MM.1S (cell line): ENCODE data around the gene MAP2K2.

ENCODE experiments used
- DNase-seq: peaks from one replicate; pipeline ENCODE4 v3.0.0-alpha.2; 2015
- H2AFZ ChIP-seq: fragments of 300-600 bp; sonication (generic); 2 replicates; pipeline ENCODE4 v1.6.0; 2016; ENCODE audit warnings: antibody characterized with exemption, low read length
- H3F3A ChIP-seq: fragments of 300-600 bp; sonication (generic); 2 replicates; pipeline ENCODE4 v1.6.1; 2016; ENCODE audit warnings: mild to moderate bottlenecking, antibody characterized with exemption, low read length, moderate library complexity, mixed read lengths; ENCODE audit not compliant: insufficient read depth
- H3K27ac ChIP-seq: fragments of 300-600 bp; sonication (generic); 2 replicates; pipeline ENCODE4 v1.5.1; 2016; ENCODE audit warnings: mild to moderate bottlenecking, low read length
- H3K27me3 ChIP-seq: fragments of 300-600 bp; sonication (generic); replicated peaks from 2 replicates; pipeline ENCODE4 v1.6.0; 2016; ENCODE audit warnings: low read length; ENCODE audit not compliant: insufficient read depth
- H3K36me3 ChIP-seq: fragments of 300-600 bp; sonication (generic); replicated peaks from 2 replicates; pipeline ENCODE4 v1.6.1; 2016; ENCODE audit warnings: mild to moderate bottlenecking, low read length, mixed read lengths; ENCODE audit not compliant: insufficient read depth
- H3K4me1 ChIP-seq: fragments of 300-600 bp; sonication (generic); 2 replicates; pipeline ENCODE4 v1.6.1; 2016; ENCODE audit warnings: low read length, mixed read lengths
- H3K4me2 ChIP-seq: fragments of 300-600 bp; sonication (generic); 2 replicates; pipeline ENCODE4 v1.6.0; 2016; ENCODE audit warnings: low read depth, low read length
- H3K4me3 ChIP-seq: fragments of 300-600 bp; sonication (generic); 2 replicates; pipeline ENCODE4 v1.5.1; 2016; ENCODE audit warnings: low read length, mixed read lengths
- H3K79me2 ChIP-seq: fragments of 300-600 bp; sonication (generic); 2 replicates; pipeline ENCODE4 v1.6.1; 2016; ENCODE audit warnings: mixed run types, low read length, mixed read lengths
- H3K9ac ChIP-seq: fragments of 300-600 bp; sonication (generic); 2 replicates; pipeline ENCODE4 v1.6.1; 2016; ENCODE audit warnings: low read length, mixed read lengths
- H3K9me2 ChIP-seq: fragments of 300-600 bp; sonication (generic); replicated peaks from 2 replicates; pipeline ENCODE4 v1.6.1; 2016; ENCODE audit warnings: mild to moderate bottlenecking, low read length, mixed read lengths; ENCODE audit not compliant: insufficient read depth
- H3K9me3 ChIP-seq: fragments of 300-600 bp; sonication (generic); replicated peaks from 2 replicates; pipeline ENCODE4 v1.6.1; 2016; ENCODE audit warnings: mild to moderate bottlenecking, low read length, mixed read lengths; ENCODE audit not compliant: insufficient read depth
- H4K20me1 ChIP-seq: fragments of 300-600 bp; sonication (generic); 2 replicates; pipeline ENCODE4 v1.6.1; 2016; ENCODE audit warnings: mild to moderate bottlenecking, low read length, moderate library complexity, mixed read lengths; ENCODE audit not compliant: insufficient read depth
- EZH2 ChIP-seq: fragments of 300-600 bp; sonication (generic); optimal IDR thresholded peaks from 2 replicates; pipeline ENCODE3; 2017; ENCODE audit warnings: low read depth, mild to moderate bottlenecking, antibody characterized with exemption, low read length, mixed read lengths
- EZH2phosphoT487 ChIP-seq: fragments of 300-600 bp; sonication (generic); IDR thresholded peaks from 2 replicates; pipeline ENCODE4 v1.6.1; 2018; ENCODE audit warnings: antibody characterized with exemption, low read length
- TF ChIP-seq, protein P1 (sequence below): fragments of 300-600 bp; sonication (generic); IDR thresholded peaks from 2 replicates; pipeline ENCODE4 v1.5.1; 2016; ENCODE audit warnings: antibody characterized with exemption, low read length, mixed read lengths

MAP2K2 gene

DNA sequence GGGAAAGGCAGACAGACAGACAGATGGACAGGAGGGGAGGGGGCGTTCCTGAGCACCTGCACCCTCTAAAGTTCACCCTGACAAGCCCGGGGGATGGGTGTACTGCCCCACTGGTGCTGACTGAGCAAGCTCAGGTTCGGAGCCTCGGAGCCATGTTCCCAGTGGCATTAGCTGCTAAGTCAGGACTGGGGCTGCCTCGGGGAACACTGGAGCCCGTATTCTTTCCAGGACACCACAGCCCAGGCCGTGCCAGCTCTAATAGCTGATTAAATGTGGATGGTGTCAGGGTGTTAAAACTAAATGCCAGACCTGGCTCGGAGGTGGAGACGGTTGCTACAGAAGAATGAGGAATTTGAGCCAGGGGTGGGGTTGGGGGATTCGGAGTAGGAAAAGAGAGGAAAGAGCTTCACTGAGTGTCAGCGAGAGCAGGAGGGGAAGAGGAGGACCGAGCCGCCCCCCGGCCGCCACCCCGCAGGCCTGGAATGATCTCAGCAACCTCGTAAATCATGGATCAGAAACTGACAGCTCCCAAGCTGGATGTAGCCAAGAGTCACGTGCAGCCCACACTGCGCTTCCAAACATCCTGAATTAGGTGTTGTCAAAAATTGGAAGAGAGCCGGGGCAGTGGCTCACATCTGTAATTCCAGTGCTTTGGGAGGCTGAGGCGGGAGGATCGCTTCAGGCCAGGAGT lies 10.4 kb downstream of the MAP2K2 start:
- peaks cover 26% of the 10 kb centered on the region for H3K4me1 ChIP-seq
- no peaks in the 10 kb centered on the region for H3K9me3 ChIP-seq
- no peaks in the 10 kb centered on the region for H3K27me3 ChIP-seq
- no peaks in the 10 kb centered on the region for H3K9me2 ChIP-seq
- H3K9ac ChIP-seq, result no peak overlapping the region
- H3K36me3 ChIP-seq, result 0 out of 2 replicates have a peak, but pooled peaks cover 3% of the 10 kb centered on the region
- no peak overlapping the region for H3K4me2 ChIP-seq
- TF ChIP-seq EZH2phosphoT487 (no peak), EZH2 (no peak)
- TF ChIP-seq, protein P1, sequence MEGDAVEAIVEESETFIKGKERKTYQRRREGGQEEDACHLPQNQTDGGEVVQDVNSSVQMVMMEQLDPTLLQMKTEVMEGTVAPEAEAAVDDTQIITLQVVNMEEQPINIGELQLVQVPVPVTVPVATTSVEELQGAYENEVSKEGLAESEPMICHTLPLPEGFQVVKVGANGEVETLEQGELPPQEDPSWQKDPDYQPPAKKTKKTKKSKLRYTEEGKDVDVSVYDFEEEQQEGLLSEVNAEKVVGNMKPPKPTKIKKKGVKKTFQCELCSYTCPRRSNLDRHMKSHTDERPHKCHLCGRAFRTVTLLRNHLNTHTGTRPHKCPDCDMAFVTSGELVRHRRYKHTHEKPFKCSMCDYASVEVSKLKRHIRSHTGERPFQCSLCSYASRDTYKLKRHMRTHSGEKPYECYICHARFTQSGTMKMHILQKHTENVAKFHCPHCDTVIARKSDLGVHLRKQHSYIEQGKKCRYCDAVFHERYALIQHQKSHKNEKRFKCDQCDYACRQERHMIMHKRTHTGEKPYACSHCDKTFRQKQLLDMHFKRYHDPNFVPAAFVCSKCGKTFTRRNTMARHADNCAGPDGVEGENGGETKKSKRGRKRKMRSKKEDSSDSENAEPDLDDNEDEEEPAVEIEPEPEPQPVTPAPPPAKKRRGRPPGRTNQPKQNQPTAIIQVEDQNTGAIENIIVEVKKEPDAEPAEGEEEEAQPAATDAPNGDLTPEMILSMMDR, result no peak
- H2AFZ ChIP-seq, result no peak overlapping the region
- no peak for DNase-seq
- H4K20me1 ChIP-seq, result no peaks in the 10 kb centered on the region
- no peak overlapping the region for H3K4me3 ChIP-seq
- H3F3A ChIP-seq, result peaks cover 25% of the 10 kb centered on the region
- H3K79me2 ChIP-seq, result peaks cover 48% of the 10 kb centered on the region
- H3K27ac ChIP-seq, result no peak overlapping the region

DNA sequence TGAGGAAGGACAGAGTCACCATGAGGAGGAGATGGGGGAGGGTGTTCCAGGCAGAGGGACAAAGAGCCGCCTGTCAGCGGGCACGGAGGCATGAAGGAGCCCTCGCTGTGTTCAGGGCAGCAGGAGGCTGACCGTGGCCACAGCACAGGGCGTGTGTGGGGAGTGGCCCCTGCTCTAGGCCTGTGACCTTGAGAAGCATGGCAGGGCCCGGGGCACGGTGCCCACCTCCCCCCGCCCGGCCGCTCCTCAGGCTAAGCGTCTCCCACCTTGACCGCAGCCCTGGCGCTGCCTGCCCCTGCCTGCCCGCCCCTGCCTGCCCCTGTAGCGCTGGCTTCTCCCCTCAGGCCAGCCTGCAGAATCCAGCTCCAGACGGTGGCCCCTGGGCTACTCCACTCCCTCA lies 11.6 kb downstream of the MAP2K2 start:
- TF ChIP-seq, protein P1, result no peak
- TF ChIP-seq EZH2phosphoT487 (no peak), EZH2 (no peak)
- DNase-seq, result no peak
- Histone ChIP-seq H3K4me3 (no peak overlapping the region), H3K36me3 (0 out of 2 replicates have a peak, but pooled peaks cover 3% of the 10 kb centered on the region), H2AFZ (no peak overlapping the region), H3K27me3 (no peaks in the 10 kb centered on the region), H3K27ac (no peak overlapping the region), H3K9me3 (no peaks in the 10 kb centered on the region), H3K4me2 (no peak overlapping the region), H3K9ac (no peak overlapping the region), H3K79me2 (peaks cover 38% of the 10 kb centered on the region), H4K20me1 (no peaks in the 10 kb centered on the region), H3F3A (peaks cover 25% of the 10 kb centered on the region), H3K9me2 (no peaks in the 10 kb centered on the region), H3K4me1 (peaks cover 26% of the 10 kb centered on the region)

DNA sequence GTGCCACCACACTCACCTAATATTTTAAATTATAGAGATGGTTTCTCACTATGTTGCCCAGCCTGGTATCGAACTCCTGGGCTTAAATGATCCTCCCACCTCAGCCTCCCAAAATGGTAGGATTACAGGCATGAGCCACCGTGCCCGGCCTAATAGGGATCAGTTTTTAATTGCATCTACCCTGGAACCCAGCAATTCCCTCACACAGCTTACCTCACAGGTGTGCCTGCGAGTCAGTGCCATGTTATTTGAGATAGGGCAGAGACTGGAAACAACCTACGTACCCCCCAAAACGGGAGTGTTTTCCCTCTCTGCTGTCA lies 14.3 kb downstream of the MAP2K2 start:
- H3K9me2 ChIP-seq, result no peaks in the 10 kb centered on the region
- H2AFZ ChIP-seq, result no peak overlapping the region
- no peaks in the 10 kb centered on the region for H3F3A ChIP-seq
- no peaks in the 10 kb centered on the region for H3K27me3 ChIP-seq
- H3K4me1 ChIP-seq, result peaks cover 6% of the 10 kb centered on the region
- H3K4me2 ChIP-seq, result no peak overlapping the region
- H3K79me2 ChIP-seq, result peaks cover 31% of the 10 kb centered on the region
- no peak overlapping the region for H3K4me3 ChIP-seq
- H3K36me3 ChIP-seq, result 0 out of 2 replicates have a peak, but pooled peaks cover 3% of the 10 kb centered on the region
- H3K9me3 ChIP-seq, result no peaks in the 10 kb centered on the region
- DNase-seq, result no peak
- no peaks in the 10 kb centered on the region for H4K20me1 ChIP-seq
- no peak overlapping the region for H3K27ac ChIP-seq
- H3K9ac ChIP-seq, result no peak overlapping the region
- no peak for TF ChIP-seq EZH2
- TF ChIP-seq EZH2phosphoT487, result no peak
- TF ChIP-seq, protein P1, result no peak
